C1 segment of cervical spinal cord (tissue), 14 donors: ENCODE results near the gene PLCXD3.
"Not testable (repeated sequence)": the region's sequence is repeated elsewhere in the genome, so short reads cannot be mapped to it uniquely, and the experiment has no call there.

Experiments used
- DNase-seq, 14 donors: peaks; one replicate each; lab custom pipeline; 2025; lab: John Stamatoyannopoulos, UW

Gene PLCXD3

GRCh38 chr5:41493490-41494126 is 16.8 kb downstream of the PLCXD3 start:
- DNase-seq, result not testable (repeated sequence)

- DNase-seq, result no peak
Observed at GRCh38 chr5:41485533-41485932, 24.9 kb downstream of the PLCXD3 start.

DNA sequence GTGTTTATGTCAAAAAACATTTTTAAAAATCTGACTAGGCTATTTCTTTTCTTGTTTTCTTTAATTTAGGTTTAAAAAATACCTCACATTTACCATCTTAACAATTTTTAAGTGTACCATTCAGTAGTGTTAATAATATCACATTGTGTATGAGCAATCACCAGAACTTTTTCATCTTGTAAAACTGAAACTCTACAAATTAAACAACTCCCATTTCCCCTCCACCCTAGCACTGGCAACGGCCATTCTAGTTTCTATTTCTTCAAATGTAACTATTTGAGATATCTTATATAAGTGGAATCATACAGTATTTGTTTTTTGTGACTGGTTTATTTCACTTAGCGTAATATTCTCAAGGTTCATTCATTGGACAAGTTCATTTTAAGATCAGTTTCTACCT is 27.7 kb downstream of the PLCXD3 start:
- no peak for DNase-seq

GRCh38 chr5:41482173-41482572 is 28.2 kb downstream of the PLCXD3 start:
- no peak for DNase-seq

DNA sequence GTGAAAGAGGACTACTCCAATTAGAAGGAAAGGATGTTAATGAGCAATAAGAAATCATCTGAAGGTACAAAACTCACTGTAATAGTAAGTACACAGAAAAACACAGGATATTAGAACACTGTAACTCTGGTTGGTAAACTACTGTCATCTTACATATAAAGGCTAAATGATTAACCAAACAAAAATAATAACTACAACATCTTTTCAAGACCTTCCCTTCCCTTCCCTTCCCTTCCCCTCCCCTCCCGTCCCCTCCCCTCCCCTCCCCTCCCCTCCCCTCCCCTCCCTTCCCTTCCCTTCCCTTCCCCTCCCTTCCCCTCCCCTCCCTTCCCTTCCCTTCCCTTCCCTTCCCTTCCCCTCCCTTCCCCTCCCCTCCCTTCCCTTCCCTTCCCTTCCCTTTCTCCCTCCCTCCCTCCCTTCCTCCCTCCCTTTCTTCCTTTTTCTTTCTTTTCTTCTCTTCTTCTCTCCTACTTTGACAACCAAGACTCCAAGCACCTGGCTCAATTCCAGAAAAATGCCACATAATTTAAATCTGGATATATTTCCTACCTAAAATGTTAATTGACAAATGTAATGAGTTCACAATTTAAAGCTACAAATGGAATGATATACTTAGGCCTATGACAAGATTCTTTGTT is 38.7 kb downstream of the PLCXD3 start:
- DNase-seq, result not testable (repeated sequence)

- DNase-seq, result no peak
Observed at GRCh38 chr5:41465493-41466171, 44.8 kb downstream of the PLCXD3 start.

- DNase-seq, result no peak
Observed at GRCh38 chr5:41459557-41459956, 50.8 kb downstream of the PLCXD3 start.

DNA sequence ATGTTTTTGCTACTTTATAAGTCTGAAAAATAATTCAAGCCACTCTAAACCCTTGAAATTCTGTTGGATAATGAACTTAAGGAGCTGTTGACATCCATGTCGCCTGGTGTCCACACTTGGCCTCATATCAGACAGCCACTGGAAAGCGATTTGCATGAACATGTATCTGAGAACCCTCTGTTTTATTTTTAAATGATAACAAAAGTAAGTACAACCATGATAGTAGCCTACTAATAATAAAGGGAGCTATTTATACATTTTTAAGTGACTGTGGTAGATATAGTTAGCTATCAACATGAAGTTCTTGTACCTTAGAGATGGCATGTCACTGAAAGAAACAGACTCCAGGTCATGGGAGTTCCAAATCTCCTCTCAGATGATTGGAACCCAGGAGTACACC is 53.3 kb downstream of the PLCXD3 start:
- no peak for DNase-seq

DNA sequence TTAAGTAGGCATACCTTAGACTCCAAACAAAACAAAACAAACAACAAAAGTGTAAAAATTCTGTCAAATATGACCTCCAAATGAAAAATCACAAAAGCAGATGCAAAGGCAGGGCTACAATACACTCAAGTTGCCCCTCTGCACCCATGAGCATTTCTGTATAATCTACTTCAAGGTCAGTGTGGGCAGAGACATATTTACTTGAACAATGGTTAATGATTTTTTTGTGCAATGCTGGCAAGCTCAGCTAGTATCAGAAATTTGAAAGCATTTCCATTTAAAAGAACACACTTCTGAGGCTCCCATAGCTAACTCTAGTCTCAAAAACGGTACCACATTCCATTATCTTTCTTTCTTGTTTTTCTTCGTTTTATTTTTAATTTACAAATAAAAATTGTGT is 57.9 kb downstream of the PLCXD3 start:
- DNase-seq, result no peak

DNA sequence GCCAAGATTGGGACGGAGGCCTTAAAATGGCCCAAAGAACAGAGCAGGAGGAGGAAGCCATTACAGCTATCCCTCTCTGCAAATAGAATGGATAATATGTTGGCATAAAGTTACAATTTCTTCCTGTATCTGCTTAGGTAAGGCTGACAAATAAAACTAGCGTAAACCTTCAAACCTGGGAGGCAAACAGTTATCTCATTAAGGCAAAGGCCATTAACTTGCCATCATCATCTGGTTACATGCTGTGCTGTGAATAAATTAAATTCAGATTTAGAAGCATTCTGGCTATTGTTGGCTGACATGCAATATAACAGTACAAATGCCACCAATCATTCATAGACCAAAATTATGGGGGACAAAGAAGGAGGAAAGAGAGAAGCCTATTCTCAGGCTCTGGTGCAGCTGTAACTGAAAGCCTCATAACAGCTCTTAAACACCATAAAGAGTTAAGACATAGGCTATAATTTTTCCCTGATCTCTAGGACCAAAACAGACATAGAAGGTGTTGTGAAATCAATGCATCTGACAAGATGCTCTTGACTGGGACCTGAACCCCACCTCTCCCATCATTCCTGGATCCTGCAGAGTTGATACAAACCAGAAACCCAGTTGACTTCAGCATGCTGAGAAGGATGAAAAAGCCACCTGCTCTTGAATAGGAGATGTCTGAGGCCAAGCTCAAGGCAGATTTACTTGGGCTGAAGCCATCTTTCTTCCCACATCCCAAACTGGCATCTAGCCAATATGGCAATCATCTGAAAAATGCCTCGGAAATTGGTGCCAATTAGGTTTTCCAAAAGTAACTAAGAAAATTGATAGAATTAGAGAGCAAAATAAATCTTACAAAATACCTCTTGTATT is 62.5 kb downstream of the PLCXD3 start:
- peak in 1 of 14 donors; percentile 61 for DNase-seq

DNA sequence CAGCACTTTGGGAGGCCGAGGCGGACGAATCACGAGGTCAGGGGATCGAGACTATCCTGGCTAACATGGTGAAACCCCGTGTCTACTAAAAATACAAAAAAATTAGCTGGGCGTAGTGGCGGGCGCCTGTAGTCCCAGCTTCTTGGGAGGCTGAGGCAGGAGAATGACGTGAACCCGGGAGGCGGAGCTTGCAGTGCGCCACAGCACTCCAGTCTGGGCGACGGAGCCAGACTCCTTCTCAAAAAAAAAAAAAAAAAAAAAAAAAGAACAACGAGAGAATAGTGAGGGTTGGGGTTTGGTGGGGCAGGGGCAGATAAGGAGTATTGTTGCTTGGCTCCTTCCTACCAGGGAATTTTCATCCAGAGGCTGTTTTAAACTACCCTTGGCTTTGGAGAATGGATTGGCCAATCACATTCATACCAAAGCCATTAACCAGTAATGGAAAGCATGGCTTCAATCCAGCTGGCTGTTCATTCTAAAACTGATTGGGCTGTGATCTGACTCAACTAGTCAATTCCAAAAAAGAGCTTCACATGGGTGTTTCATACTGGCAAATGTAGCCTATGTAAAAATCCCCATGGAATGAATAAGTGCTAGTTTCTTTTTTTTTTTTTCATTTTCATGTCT is 64.4 kb downstream of the PLCXD3 start:
- DNase-seq, result no peak

GRCh38 chr5:41435276-41435675 is 75.1 kb downstream of the PLCXD3 start:
- no peak for DNase-seq

DNA sequence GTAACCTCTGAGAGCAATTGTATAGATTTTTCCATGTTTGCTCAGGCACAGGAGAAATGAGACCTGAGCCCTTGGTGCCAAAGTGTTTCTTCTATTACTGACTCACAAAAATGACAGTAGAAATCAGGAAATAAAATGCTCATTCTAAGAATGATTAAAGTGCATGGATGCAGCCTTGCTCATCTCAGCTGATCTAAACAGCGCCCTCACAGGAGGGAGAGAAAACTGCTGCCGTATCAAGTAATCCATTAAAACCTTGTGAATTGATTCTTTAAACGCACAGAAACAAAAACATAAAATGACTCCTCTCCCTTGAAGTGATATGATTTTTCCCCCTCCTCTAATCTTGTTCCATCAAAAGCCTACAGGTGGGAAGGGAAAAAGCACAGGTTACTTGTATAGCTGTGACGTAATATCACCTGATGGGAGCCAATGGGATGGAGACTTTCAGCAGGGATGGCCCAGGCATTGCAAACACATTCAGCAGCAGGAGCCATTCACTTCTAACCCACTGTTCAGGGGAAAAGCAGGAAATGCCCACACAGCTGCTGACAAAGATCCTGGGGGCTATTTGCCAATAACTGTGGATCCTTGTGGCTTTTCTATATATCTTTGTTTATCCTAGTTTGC is 76.7 kb downstream of the PLCXD3 start:
- DNase-seq, result no peak

- DNase-seq, result no peak
Observed at GRCh38 chr5:41432481-41433253, 77.7 kb downstream of the PLCXD3 start.

DNA sequence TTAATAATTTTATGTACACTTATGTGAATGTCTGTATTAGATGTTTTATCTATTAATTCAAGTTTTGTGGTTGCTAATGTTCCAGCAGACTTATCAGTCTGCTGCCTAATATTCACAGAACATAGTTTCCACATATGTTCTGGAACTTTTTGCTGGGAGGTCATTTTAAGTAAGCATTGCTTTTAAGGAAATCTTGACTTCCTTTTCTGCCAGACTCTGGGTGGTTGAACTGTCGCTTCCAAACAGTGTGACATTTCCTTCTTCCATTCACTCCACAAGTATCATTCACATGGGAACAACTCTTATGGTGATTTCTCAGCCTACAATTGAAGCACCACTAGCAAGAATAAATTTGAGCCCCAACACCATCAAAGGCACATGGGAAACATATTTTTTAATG is 82.9 kb downstream of the PLCXD3 start:
- DNase-seq, result no peak

DNA sequence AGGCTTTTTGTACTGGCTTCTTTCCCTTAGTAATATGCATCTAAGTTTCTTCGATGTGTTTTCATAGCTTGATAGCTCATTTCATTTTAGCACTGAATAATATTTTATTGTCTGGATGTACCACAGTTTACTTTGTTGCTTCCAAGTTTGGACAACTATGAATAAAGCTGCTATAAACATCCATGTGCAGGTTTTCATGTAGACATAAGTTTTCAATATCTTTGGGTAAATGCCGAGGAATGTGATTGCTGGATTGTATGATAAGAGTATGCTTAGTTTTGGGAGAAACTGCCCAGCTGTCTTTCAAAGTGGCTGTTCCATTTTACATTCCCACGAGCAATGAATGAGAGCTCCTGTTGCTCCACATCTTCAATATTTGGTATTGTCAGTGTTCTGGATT is 84.7 kb downstream of the PLCXD3 start:
- DNase-seq, result no peak

- peak in 1 of 14 donors; percentile 9 for DNase-seq
Observed at GRCh38 chr5:41420492-41421067, 89.8 kb downstream of the PLCXD3 start.

- DNase-seq, result no peak
Observed at GRCh38 chr5:41418220-41419031, 92.0 kb downstream of the PLCXD3 start.

- peak in 1 of 14 donors; percentile 87 for DNase-seq
Observed at GRCh38 chr5:41416336-41416735, 94.1 kb downstream of the PLCXD3 start.
